HG03571 (cell line): ENCODE data around the gene TTC9B.

Experiments used
- ATAC-seq: cut with Tn5 transposase; IDR thresholded peaks from one replicate; pipeline ENCODE4 v1.9.1; 2021; ENCODE audit not compliant: unreplicated experiment

The TTC9B gene

GRCh38 chr19:40249201-40249600, 31.0 kb upstream of the TTC9B start:
- ATAC-seq = no peak

- no peak for ATAC-seq
Measured at GRCh38 chr19:40247735-40248262, 29.6 kb upstream of the TTC9B start.

GRCh38 chr19:40247178-40247577, 29.0 kb upstream of the TTC9B start:
- ATAC-seq = no peak

GRCh38 chr19:40246292-40247073, 28.3 kb upstream of the TTC9B start:
- ATAC-seq = no peak

GRCh38 chr19:40245506-40246128, 27.4 kb upstream of the TTC9B start:
- no peak for ATAC-seq

GRCh38 chr19:40244579-40245317, 26.6 kb upstream of the TTC9B start:
- no peak for ATAC-seq

- ATAC-seq = no peak
Measured at GRCh38 chr19:40243181-40243580, 25.0 kb upstream of the TTC9B start.

- no peak for ATAC-seq
Measured at GRCh38 chr19:40242480-40242879, 24.3 kb upstream of the TTC9B start.

GRCh38 chr19:40241809-40242384, 23.7 kb upstream of the TTC9B start:
- no peak for ATAC-seq

- no peak for ATAC-seq
Measured at GRCh38 chr19:40241125-40241808, 23.1 kb upstream of the TTC9B start.

GRCh38 chr19:40240332-40240731, 22.1 kb upstream of the TTC9B start:
- no peak for ATAC-seq

GRCh38 chr19:40239415-40240226, 21.4 kb upstream of the TTC9B start:
- ATAC-seq = no peak

GRCh38 chr19:40238775-40239174, 20.6 kb upstream of the TTC9B start:
- ATAC-seq = no peak

- ATAC-seq = no peak
Measured at GRCh38 chr19:40237791-40238190, 19.6 kb upstream of the TTC9B start.

- no peak for ATAC-seq
Measured at GRCh38 chr19:40236366-40236765, 18.2 kb upstream of the TTC9B start.

GRCh38 chr19:40236026-40236355, 17.8 kb upstream of the TTC9B start:
- no peak for ATAC-seq

GRCh38 chr19:40235238-40236025, 17.2 kb upstream of the TTC9B start:
- ATAC-seq = no peak

GRCh38 chr19:40234429-40235237, 16.4 kb upstream of the TTC9B start:
- ATAC-seq = no peak
